CD4-positive, alpha-beta memory T cell (primary cell): ENCODE results near the gene ADAM23. TPM values are rescaled to one million over a fixed set of nuclear protein-coding genes. Genes with fewer than 3 reads are reported as not detected.

Experiments
- CTCF ChIA-PET: fragments of 350-600 bp; sonication (Branson Sonifier 250); formaldehyde crosslinking; loops from one replicate; lab custom pipeline; 2021; ENCODE audit warnings: inconsistent platforms; ENCODE audit not compliant: partially characterized antibody; lab: Charles Lee
- POLR2A ChIA-PET: fragments of 350-600 bp; sonication (Branson Sonifier 250); formaldehyde crosslinking; loops from one replicate; lab custom pipeline; 2021; ENCODE audit not compliant: partially characterized antibody; lab: Charles Lee
- DNase-seq, 5 donors: peaks; one replicate each; pipeline versions ENCODE4 v3.0.0 to v3.0.0-alpha.2; 2020 to 2022; ENCODE audit warnings: mixed read lengths in 1 of 5
- H3K27ac ChIP-seq: one replicate; pipeline ENCODE4 v1.7.0; 2013; ENCODE audit warnings: low read depth, low read length
- H3K27me3 ChIP-seq: 2 replicates; pipeline ENCODE4 v1.7.0; 2013; ENCODE audit warnings: mild to moderate bottlenecking, low read length, moderate library complexity; ENCODE audit not compliant: insufficient read depth
- H3K36me3 ChIP-seq: 2 replicates; pipeline ENCODE4 v1.7.0; 2013; ENCODE audit warnings: mild to moderate bottlenecking, low read length, moderate library complexity; ENCODE audit not compliant: insufficient read depth
- H3K4me1 ChIP-seq: 2 replicates; pipeline ENCODE4 v1.7.0; 2013; ENCODE audit warnings: mild to moderate bottlenecking, low read length, moderate library complexity; ENCODE audit not compliant: insufficient read depth
- H3K4me3 ChIP-seq, 2 donors: one replicate each; pipeline ENCODE4 v1.7.0; 2013; ENCODE audit warnings: low read length in 2 of 2, mild to moderate bottlenecking in 1 of 2
- H3K9me3 ChIP-seq, 2 donors: one replicate each; pipeline ENCODE4 v1.7.0; 2013; ENCODE audit warnings: low read length in 2 of 2, control low read depth in 1 of 2; ENCODE audit not compliant: control insufficient read depth in 1 of 2
- H3K27ac Mint-ChIP-seq, 7 donors: one replicate each; pipeline ENCODE4 v1.8.0; 2020 to 2021; ENCODE audit warnings: mixed read lengths in 7 of 7, mild to moderate bottlenecking in 6 of 7, inconsistent platforms in 3 of 7, moderate library complexity in 3 of 7
- H3K27me3 Mint-ChIP-seq, 2 donors: one replicate each; pipeline ENCODE4 v1.8.0; 2020 to 2021; ENCODE audit warnings: mixed read lengths in 2 of 2
- H3K36me3 Mint-ChIP-seq, 2 donors: one replicate each; pipeline ENCODE4 v1.8.0; 2020 to 2021; ENCODE audit warnings: mixed read lengths in 2 of 2, inconsistent platforms in 1 of 2, mild to moderate bottlenecking in 1 of 2
- H3K4me1 Mint-ChIP-seq, 4 donors: one replicate each; pipeline ENCODE4 v1.8.0; 2020 to 2021; ENCODE audit warnings: mixed read lengths in 4 of 4, mild to moderate bottlenecking in 1 of 4
- H3K4me3 Mint-ChIP-seq, 8 donors: one replicate each; pipeline ENCODE4 v1.8.0; 2020 to 2021; ENCODE audit warnings: mixed read lengths in 8 of 8, mild to moderate bottlenecking in 7 of 8, moderate library complexity in 6 of 8, inconsistent platforms in 3 of 8
- H3K9me3 Mint-ChIP-seq, 8 donors: one replicate each; pipeline ENCODE4 v1.8.0; 2020 to 2021; ENCODE audit warnings: mixed read lengths in 8 of 8, mild to moderate bottlenecking in 5 of 8, inconsistent platforms in 3 of 8, moderate library complexity in 1 of 8
- intact Hi-C: fragments of 100-400 bp; cut with micrococcal nuclease; formaldehyde crosslinking; loops from one replicate; pipeline ENCODE4 v1.15.1; 2023
- polyA plus RNA-seq, 2 donors: library from polyadenylated mRNA; unstranded; fragments of 300-500 nt; fragmentation: Illumina TruSeq; gene quantifications; one replicate each; pipeline ENCODE4 v1.2.3, GENCODE V29; 2021
- total RNA-seq, 2 experiments: library from RNA; stranded (reverse); gene quantifications; one replicate each; pipeline ENCODE4 v1.2.3, GENCODE V29; 2021

The ADAM23 gene
- total and polyA plus RNA-seq, 4 experiments from 2014 or later: 2.9 to 31.3 (median 18.4) TPM

- Histone ChIP-seq H3K36me3 (no peaks in the 10 kb centered on the region), H3K4me3 (no peak within 1 kb of the TSS), H3K27me3 (peaks cover 10% of the 10 kb centered on the region), H3K4me1 (no peaks in the 10 kb centered on the region), H3K9me3 (no peaks in the 10 kb centered on the region), H3K27ac (no peak within 1 kb of the TSS)
- DNase-seq: peak in 1 of 5 donors; percentile 4
- POLR2A ChIA-PET: no interaction called here
- H3K27me3 Mint-ChIP-seq: peaks cover 11 to 15% of the 10 kb centered on the region in 2 donors
- peaks cover 0 to 2% (median 0%) of the 10 kb centered on the region in 8 donors for H3K9me3 Mint-ChIP-seq
- peak within 1 kb of the TSS in 1 of 8 donors; percentile 10 for H3K4me3 Mint-ChIP-seq
- CTCF ChIA-PET: no interaction called here
- peaks cover 0 to 4% (median 0%) of the 10 kb centered on the region in 4 donors for H3K4me1 Mint-ChIP-seq
- intact Hi-C loops: no loop called here
- H3K27ac Mint-ChIP-seq: no peak within 1 kb of the TSS
- no peaks in the 10 kb centered on the region for H3K36me3 Mint-ChIP-seq
These were observed 199.0 kb downstream of the ADAM23 start, which contains the start of gene FAM237A for GRCh38 chr2:206642075-206643025. FAM237A (plus strand) TSS chr2:206642487; CDS start chr2:206644237, 1,750 bp downstream.

GRCh38 chr2:206647985-206648384 is 204.7 kb downstream of the ADAM23 start:
- no peaks in the 10 kb centered on the region for H3K9me3 Mint-ChIP-seq
- Histone ChIP-seq H3K9me3 (no peaks in the 10 kb centered on the region), H3K4me3 (no peak overlapping the region), H3K36me3 (no peaks in the 10 kb centered on the region), H3K27ac (no peak overlapping the region), H3K4me1 (no peaks in the 10 kb centered on the region), H3K27me3 (no peaks in the 10 kb centered on the region)
- H3K4me1 Mint-ChIP-seq: no peaks in the 10 kb centered on the region
- DNase-seq: no peak
- H3K4me3 Mint-ChIP-seq: no peak overlapping the region
- H3K27ac Mint-ChIP-seq: no peak overlapping the region
- ChIA-PET POLR2A (no interaction called here), CTCF (interaction anchor here (0.5 kb wide), 1 partner anchor 323 kb away, joined by 3 read pairs; no protein-coding TSS in a partner anchor)
- no peaks in the 10 kb centered on the region for H3K36me3 Mint-ChIP-seq
- intact Hi-C loops: no loop called here
- H3K27me3 Mint-ChIP-seq: peaks cover 5 to 13% of the 10 kb centered on the region in 2 donors

- no peak overlapping the region for H3K27ac Mint-ChIP-seq
- ChIA-PET POLR2A (no interaction called here), CTCF (interaction anchor here (0.6 kb wide), 1 partner anchor 38 kb away, joined by 4 read pairs; no protein-coding TSS in a partner anchor)
- no peak overlapping the region for H3K4me3 Mint-ChIP-seq
- no peaks in the 10 kb centered on the region for H3K27me3 ChIP-seq
- peaks cover 0 to 7% of the 10 kb centered on the region in 2 donors for H3K27me3 Mint-ChIP-seq
- H3K9me3 Mint-ChIP-seq: peaks cover 3 to 21% (median 12%) of the 10 kb centered on the region in 8 donors
- no peaks in the 10 kb centered on the region for H3K4me1 Mint-ChIP-seq
- H3K36me3 ChIP-seq: no peaks in the 10 kb centered on the region
- intact Hi-C loops: no loop called here
- no peak overlapping the region for H3K27ac ChIP-seq
- peaks cover 0 to 5% of the 10 kb centered on the region in 2 donors for H3K36me3 Mint-ChIP-seq
- DNase-seq: no peak
- H3K4me1 ChIP-seq: no peaks in the 10 kb centered on the region
- H3K9me3 ChIP-seq: no peaks in the 10 kb centered on the region
- H3K4me3 ChIP-seq: no peak overlapping the region
These were observed 213.8 kb downstream of the ADAM23 start for GRCh38 chr2:206657087-206657486.

GRCh38 chr2:206665251-206665650 is 221.9 kb downstream of the ADAM23 start:
- peaks cover 9 to 17% of the 10 kb centered on the region in 2 donors for H3K27me3 Mint-ChIP-seq
- Histone ChIP-seq H3K9me3 (no peaks in the 10 kb centered on the region), H3K36me3 (no peaks in the 10 kb centered on the region), H3K27ac (no peak overlapping the region), H3K27me3 (no peaks in the 10 kb centered on the region), H3K4me3 (no peak overlapping the region), H3K4me1 (no peaks in the 10 kb centered on the region)
- no peak overlapping the region for H3K4me3 Mint-ChIP-seq
- ChIA-PET CTCF (no interaction called here), POLR2A (no interaction called here)
- no peaks in the 10 kb centered on the region for H3K36me3 Mint-ChIP-seq
- no peaks in the 10 kb centered on the region for H3K4me1 Mint-ChIP-seq
- intact Hi-C loops: no loop called here
- DNase-seq: no peak
- peaks cover 0 to 3% (median 0%) of the 10 kb centered on the region in 8 donors for H3K9me3 Mint-ChIP-seq
- H3K27ac Mint-ChIP-seq: no peak overlapping the region

Other genes starting within 250 kb of the ADAM23 start
- 10 to 100 TPM; 18.6 to 21.4 TPM for gene ZDBF2, start 168.9 kb upstream of the ADAM23 start, total RNA-seq
- 1 to 10 TPM; 3.3 to 4.4 TPM for gene ZDBF2, start 168.9 kb upstream of the ADAM23 start, polyA plus RNA-seq
- not detected for gene FAM237A, start 199.0 kb downstream of the ADAM23 start, total RNA-seq
- not detected for gene FAM237A, start 199.0 kb downstream of the ADAM23 start, polyA plus RNA-seq